GM18517 (cell line): ENCODE results near the gene TTN.

ENCODE experiments used
- ATAC-seq: cut with Tn5 transposase; IDR thresholded peaks from one replicate; pipeline ENCODE4 v1.9.1; 2021; ENCODE audit warnings: mild to moderate bottlenecking, moderate library complexity; ENCODE audit not compliant: unreplicated experiment

Gene TTN

GRCh38 chr2:178506524-178506923, 300.7 kb downstream of the TTN start:
- ATAC-seq: no peak

GRCh38 chr2:178506101-178506500, 301.1 kb downstream of the TTN start:
- no peak for ATAC-seq

DNA sequence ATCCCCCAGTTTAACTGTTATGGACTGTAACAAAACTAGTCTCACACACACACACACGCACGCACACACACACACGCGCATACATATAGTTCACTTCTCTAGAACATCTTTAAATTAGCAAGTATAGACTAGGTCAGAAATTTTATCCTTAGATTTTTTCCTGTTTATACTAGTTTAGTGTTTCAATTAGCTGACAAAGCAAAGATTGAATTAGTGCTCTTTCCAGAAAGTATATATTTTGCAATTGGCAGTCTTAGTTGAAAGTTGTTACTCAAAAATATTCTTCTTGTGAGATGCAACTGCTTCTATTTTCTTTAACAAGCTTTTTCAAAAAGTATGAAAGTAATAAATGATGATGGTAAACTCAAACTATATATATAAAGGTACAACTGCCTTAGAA, 304.5 kb downstream of the TTN start:
- ATAC-seq: no peak

- ATAC-seq: no peak
These were observed 307.6 kb downstream of the TTN start for GRCh38 chr2:178499640-178500039.

- ATAC-seq: peak; percentile 75
These were observed 309.1 kb downstream of the TTN start for GRCh38 chr2:178498137-178498536.

DNA sequence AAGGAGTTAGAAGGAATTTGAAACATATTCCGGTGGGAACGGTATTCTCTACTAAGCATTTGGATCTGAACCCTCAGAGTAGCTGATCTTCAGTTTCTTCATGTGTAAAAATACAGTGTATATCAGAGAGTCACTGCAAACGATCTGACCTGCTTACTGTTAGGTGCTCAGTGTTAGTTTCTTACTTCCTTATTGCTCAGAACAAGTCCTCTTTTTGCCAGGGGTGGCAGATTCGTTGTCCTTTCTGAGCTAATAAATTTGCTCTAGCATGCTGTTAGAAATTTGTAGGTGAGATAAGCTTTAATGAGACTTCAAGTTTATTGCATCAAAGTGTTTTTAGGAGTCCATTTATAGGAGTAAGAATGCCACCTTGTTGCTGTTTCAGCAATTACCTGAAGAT, 311.2 kb downstream of the TTN start:
- no peak for ATAC-seq

GRCh38 chr2:178491612-178492011, 315.6 kb downstream of the TTN start:
- ATAC-seq: no peak

DNA sequence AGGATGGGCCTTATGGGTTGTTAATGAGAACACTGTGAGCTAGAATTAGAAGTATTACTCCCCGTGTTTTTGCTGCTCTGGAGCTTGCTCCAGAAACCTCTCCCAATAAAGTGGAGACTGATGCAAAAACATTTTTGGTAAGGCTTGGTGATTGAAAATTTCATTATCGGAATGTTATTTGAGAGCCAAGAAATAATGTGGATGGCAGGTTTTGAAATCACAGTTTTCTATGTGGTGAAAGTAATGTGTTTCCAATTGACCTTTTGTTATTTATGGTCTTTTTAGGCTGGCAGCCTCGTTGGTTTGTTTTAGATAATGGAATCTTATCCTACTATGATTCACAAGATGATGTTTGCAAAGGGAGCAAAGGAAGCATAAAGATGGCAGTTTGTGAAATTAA, 321.9 kb downstream of the TTN start:
- no peak for ATAC-seq

GRCh38 chr2:178484245-178485041, 322.8 kb downstream of the TTN start:
- no peak for ATAC-seq

GRCh38 chr2:178482437-178482836, 324.8 kb downstream of the TTN start:
- ATAC-seq: peak; percentile 39

DNA sequence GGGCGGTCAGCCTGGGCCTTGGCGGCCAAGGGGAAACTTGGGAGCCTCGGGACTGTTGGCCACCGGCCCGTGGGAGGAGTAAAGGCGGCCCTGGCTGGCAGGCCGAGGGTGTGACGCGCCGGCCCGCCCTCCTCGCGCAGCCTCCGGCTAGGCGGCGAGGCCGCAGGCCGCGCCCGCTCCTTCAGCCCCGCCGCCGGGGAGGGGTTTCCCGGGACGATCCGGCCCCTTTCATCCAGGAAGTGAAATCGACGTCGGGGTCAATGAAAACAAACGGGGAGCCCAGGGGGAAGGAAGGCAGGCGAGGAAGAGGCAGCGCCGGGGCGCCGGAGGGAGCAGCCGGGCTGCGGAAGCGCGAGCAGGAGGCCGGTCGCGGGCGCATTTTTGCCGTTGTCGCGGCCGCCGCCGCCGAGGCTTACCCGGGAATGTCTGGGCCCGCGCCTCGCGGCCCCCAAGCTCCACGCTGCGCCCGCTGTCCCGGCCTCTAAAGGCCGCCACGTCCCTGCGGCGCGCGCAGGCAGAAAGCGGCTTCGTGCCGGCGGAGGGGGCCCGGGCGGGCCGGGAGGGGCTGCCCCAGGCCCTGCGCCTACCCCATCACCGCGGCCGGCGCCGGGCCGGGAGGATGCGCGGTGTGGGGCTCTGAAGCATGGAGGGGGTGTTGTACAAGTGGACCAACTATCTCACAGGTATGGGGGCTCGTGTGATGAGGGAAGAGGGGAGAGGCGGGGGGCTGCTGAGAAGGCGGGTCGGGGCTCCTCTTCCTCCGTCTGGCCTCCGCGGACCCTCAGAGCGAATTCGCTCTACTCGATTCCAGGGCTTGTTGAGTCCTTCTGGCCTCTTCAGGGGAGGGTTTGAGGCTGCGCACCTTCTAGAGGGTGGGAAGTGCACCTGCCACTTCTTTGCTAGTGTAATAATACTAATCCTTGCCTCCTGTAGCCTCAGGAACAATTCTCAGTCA, 326.7 kb downstream of the TTN start, which contains the start of gene PLEKHA3:
Gene PLEKHA3, plus strand, starts transcription at position 231 of the 955 bp plus-strand sequence. Its CDS starts 413 bp downstream, at position 644.
- ATAC-seq: peak; percentile 53

DNA sequence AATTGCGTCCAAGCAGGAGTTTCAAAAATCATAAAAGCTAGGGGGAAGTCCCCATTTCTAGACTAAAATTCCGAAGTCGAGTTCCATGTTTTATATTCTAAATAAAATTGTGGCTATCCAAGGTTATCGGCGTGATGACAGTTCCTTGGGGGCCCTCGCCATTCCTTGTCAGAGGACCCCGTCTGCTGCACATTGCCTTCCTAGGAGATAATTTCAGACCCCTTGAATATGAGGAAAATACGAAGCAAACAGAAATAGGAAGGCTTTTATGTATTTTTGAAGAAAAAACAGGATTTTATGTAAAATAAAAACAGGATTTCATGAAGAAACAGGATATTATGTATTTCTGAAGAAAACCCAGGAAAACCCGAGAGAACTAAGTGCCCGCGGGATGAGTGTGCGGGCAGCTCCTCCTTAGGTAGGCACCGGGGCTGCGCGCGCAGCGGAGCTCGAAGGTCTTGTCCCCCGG, 327.4 kb downstream of the TTN start:
- no peak for ATAC-seq

DNA sequence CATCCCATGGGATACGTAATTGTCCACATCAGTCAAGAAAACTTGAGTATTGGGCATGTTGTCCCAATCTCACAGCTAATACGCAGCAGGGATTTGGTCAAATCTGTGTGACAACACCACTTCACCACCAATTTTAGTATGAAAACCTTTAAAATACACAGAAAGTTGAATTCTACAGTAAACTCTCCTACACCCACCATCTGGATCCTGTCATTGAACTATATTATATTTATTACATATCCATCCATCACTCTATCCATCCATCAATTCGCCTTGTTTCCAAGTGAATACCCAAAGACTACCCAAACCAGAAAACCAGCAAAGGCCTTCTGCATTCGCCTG, 328.0 kb downstream of the TTN start:
- no peak for ATAC-seq

DNA sequence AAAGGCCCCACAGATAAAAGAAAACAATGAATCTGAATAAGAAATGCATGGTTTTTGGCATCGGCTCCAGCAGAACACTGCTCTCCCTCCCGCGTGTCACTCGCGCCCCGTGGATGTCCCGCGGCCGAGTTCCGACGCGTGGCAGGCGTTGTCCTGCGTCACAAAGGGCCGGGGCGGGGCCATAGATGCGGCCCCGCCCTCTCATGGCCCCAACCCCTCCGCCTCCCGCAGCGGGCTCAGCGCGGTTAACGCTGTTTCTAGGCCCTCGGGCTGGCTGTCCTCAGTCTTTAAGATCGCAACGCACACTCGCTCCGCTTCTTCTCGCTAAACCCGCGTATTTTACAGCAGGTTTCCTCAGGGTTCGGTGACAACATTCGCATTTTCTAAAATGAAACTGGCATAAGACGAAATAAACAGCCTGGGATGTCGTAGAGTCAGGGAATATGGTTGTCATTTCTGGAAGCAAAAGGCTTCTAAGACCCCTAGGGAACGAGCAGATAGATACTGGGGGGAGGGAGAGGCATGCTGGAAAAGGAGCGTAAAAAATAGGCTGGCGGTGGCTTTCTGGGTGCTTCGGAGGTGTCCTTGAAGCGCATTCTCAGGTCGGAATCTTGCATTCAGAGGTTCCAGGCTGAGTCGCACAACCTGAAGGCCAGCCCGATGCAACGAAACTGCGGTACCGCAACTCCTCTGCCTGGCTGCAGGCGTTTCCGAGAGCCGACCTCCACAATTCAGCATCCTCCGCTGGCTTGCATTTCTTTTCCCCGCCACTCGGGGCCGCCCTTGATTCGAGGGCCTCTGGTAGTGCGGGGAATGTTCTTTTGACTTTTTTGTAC, 328.6 kb downstream of the TTN start, which contains the start of gene FKBP7:
Gene FKBP7, minus strand, starts transcription at position 162 of the 836 bp plus-strand sequence. Its CDS starts 101 bp downstream, at position 61.
- peak; percentile 38 for ATAC-seq

DNA sequence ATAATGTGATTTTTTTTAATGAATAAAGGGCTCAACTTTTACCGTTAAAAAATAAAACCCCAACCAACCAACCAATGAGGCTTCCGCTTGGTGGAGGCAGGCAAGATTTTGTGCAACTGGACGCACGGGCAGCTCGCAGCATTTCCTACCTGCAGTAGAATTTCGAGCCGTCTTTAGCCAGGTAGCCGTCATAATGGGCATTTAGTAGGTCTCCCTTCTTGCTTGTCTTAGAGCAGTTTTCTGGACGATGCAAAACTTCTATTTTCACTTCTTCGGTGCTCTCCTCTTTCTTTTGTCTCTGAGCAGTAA, 329.1 kb downstream of the TTN start:
- ATAC-seq: peak; percentile 4

DNA sequence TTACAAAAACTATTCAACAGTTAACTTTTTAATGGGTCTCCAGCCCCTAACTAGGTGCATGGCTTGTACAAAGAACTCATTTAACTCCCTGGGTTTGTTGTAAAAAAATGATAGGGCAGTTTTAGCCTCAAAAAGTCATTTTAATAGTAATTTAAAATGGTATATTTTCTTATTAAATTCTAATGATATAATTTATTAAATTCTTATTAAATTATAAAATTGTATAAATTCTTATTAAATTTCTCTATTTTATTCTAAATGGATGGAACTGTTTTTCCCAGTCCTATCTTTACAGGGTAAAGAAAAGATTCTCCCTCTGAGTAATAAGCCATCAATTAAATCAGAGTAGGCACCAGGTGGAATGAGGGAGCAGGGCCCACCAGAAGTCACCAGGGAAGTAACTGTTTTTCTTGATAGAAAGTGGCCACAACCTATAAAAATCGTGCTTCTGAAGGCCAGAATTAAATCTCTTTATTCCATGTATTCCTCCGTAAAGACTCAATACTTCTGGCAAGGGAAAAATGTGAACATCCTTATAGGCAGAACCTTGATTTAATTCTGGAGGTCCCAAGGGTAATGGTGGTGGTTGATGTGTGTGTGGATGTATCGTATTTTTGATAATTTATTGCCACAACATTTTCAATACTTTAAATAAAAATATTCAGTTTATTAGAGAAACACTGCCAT, 329.6 kb downstream of the TTN start:
- ATAC-seq: no peak

- no peak for ATAC-seq
These were observed 330.7 kb downstream of the TTN start for GRCh38 chr2:178476477-178476876.
